Thoracic aorta (tissue), 2 donors: ENCODE measurements around the gene CPNE9. TPM values are rescaled to one million over a fixed set of nuclear protein-coding genes. Genes with fewer than 3 reads are reported as not detected.

Source experiments
- ATAC-seq: fragments of 150-250 bp; one replicate; pipeline ENCODE4 v1.8.0; 2017; ENCODE audit warnings: low read depth; ENCODE audit not compliant: insufficient number of reproducible peaks, low FRiP score
- DNase-seq: peaks from one replicate; pipeline ENCODE4 v3.0.0-alpha.2; 2020; ENCODE audit warnings: low spot score
- H3K27ac ChIP-seq, 2 donors: fragments of 200-600 bp; sonication (generic); 1 replicate in 1 of 2; 2 replicates in 1 of 2; pipeline ENCODE4 v1.5.1; 2016; ENCODE audit warnings: mild to moderate bottlenecking in 2 of 2, moderate library complexity in 2 of 2
- H3K27me3 ChIP-seq: fragments of 200-600 bp; sonication (generic); replicated peaks from 2 replicates; pipeline ENCODE4 v1.6.0; 2016; ENCODE audit warnings: mild to moderate bottlenecking; ENCODE audit not compliant: insufficient read depth
- H3K36me3 ChIP-seq: fragments of 200-600 bp; sonication (generic); one replicate; pipeline ENCODE4 v1.5.1; 2016
- H3K4me1 ChIP-seq, 2 donors: fragments of 200-600 bp; sonication (generic); 1 replicate in 1 of 2; 2 replicates in 1 of 2; pipeline versions ENCODE4 v1.5.1 to v1.6.0; 2016; ENCODE audit warnings: low read depth in 2 of 2, mild to moderate bottlenecking in 1 of 2; ENCODE audit not compliant: control insufficient read depth in 1 of 2
- H3K4me3 ChIP-seq: fragments of 200-600 bp; sonication (generic); 2 replicates; pipeline ENCODE4 v1.5.1; 2016; ENCODE audit warnings: mild to moderate bottlenecking
- H3K9me3 ChIP-seq: fragments of 200-600 bp; sonication (generic); 2 replicates; pipeline ENCODE4 v1.5.1; 2016
- total RNA-seq, 2 donors: library from RNA; depleted of rRNA; stranded (reverse); fragments of >200 nt; gene quantifications; one replicate each; pipeline versions ENCODE4 v1.1.0 to v1.2.3, GENCODE V29; 2016
- TF ChIP-seq, protein P1 (sequence below): fragments of 200-600 bp; sonication (generic); IDR thresholded peaks from one replicate; pipeline ENCODE4 v1.5.1; 2019; ENCODE audit warnings: antibody characterized with exemption

CPNE9 gene
- total RNA-seq, 2 donors from 2014 or later: not detected

- peaks cover 39% of the 10 kb centered on the region for H3K36me3 ChIP-seq
- ATAC-seq (no peak), DNase-seq (no peak)
- no peaks in the 10 kb centered on the region for H3K4me1 ChIP-seq
- H3K27ac ChIP-seq: no peak overlapping the region
- H3K4me3 ChIP-seq: no peak overlapping the region
- TF ChIP-seq, protein P1, sequence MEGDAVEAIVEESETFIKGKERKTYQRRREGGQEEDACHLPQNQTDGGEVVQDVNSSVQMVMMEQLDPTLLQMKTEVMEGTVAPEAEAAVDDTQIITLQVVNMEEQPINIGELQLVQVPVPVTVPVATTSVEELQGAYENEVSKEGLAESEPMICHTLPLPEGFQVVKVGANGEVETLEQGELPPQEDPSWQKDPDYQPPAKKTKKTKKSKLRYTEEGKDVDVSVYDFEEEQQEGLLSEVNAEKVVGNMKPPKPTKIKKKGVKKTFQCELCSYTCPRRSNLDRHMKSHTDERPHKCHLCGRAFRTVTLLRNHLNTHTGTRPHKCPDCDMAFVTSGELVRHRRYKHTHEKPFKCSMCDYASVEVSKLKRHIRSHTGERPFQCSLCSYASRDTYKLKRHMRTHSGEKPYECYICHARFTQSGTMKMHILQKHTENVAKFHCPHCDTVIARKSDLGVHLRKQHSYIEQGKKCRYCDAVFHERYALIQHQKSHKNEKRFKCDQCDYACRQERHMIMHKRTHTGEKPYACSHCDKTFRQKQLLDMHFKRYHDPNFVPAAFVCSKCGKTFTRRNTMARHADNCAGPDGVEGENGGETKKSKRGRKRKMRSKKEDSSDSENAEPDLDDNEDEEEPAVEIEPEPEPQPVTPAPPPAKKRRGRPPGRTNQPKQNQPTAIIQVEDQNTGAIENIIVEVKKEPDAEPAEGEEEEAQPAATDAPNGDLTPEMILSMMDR: no peak
- H3K9me3 ChIP-seq: no peaks in the 10 kb centered on the region
- H3K27me3 ChIP-seq: no peaks in the 10 kb centered on the region
These were observed 57.3 kb downstream of the CPNE9 start for GRCh38 chr3:9760779-9761505.

DNA sequence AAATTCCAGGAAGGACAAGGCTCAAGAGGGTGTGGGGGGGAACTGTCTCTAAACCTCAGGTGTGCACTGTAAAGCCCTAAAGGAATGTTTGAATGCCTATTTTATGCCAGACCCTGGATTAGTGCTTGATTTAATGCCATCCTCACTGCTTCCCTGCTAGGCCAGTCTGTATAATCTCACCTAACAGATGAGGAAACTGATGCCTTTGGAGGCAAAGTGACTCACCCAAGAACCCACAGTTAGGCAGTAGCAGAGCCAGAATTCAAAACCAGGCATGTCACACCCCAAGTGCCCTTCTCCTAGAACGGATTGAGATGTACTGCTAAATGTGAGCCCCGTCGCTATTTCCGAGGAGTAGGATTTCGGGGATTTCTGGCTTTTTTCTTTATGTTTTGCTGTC, 58.3 kb downstream of the CPNE9 start:
- ATAC-seq: no peak
- peaks cover 31% of the 10 kb centered on the region for H3K36me3 ChIP-seq
- H3K4me1 ChIP-seq: peaks cover under 1 to 1% of the 10 kb centered on the region in 2 donors
- no peaks in the 10 kb centered on the region for H3K9me3 ChIP-seq
- no peak for DNase-seq
- TF ChIP-seq, protein P1: no peak
- no peak overlapping the region for H3K27ac ChIP-seq
- no peaks in the 10 kb centered on the region for H3K27me3 ChIP-seq
- no peak overlapping the region for H3K4me3 ChIP-seq

- Histone ChIP-seq H3K4me3 (no peak overlapping the region), H3K36me3 (peaks cover 23% of the 10 kb centered on the region), H3K27me3 (no peaks in the 10 kb centered on the region), H3K27ac (no peak overlapping the region), H3K4me1 (peaks cover 10% of the 10 kb centered on the region in 2 donors), H3K9me3 (no peaks in the 10 kb centered on the region)
- DNase-seq (no peak), ATAC-seq (no peak)
- TF ChIP-seq, protein P1: no peak
These were observed 59.2 kb downstream of the CPNE9 start for GRCh38 chr3:9762871-9763270.

DNA sequence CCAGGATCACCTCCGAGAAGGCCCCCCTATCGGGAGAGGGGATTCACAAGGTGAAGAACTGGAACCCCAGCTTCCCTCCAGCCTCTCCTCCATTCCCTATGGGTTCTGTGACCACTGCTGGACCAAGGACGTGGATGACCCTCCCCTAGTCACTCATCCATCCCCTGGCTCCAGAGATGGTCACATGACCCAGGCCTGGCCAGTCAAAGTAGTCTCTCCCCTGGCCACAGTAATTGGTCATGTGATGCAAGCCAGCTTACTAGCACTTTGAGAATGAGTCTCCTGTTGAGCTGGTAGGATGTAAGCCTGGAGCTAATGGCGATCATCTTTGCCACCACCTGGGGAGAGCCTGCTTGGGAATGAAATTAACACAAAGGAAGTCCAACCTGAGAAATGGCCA, 62.2 kb downstream of the CPNE9 start:
- ATAC-seq (no peak), DNase-seq (no peak)
- H3K36me3 ChIP-seq: peaks cover 10% of the 10 kb centered on the region
- H3K4me3 ChIP-seq: no peak overlapping the region
- no peak overlapping the region for H3K27ac ChIP-seq
- no peaks in the 10 kb centered on the region for H3K27me3 ChIP-seq
- peaks cover 31 to 34% of the 10 kb centered on the region in 2 donors for H3K4me1 ChIP-seq
- no peaks in the 10 kb centered on the region for H3K9me3 ChIP-seq
- TF ChIP-seq, protein P1: no peak

- no peak overlapping the region for H3K4me3 ChIP-seq
- peak overlapping the region; percentile 30 to 31 for H3K27ac ChIP-seq
- no peaks in the 10 kb centered on the region for H3K27me3 ChIP-seq
- H3K4me1 ChIP-seq: peaks cover 32 to 37% of the 10 kb centered on the region in 2 donors
- TF ChIP-seq, protein P1: no peak
- H3K36me3 ChIP-seq: peaks cover 6% of the 10 kb centered on the region
- no peak for DNase-seq
- H3K9me3 ChIP-seq: no peaks in the 10 kb centered on the region
- ATAC-seq: no peak
These were observed 63.8 kb downstream of the CPNE9 start for GRCh38 chr3:9767418-9767817.
